ENCODE measurements around the gene ATXN1.

ATXN1 gene

DNA sequence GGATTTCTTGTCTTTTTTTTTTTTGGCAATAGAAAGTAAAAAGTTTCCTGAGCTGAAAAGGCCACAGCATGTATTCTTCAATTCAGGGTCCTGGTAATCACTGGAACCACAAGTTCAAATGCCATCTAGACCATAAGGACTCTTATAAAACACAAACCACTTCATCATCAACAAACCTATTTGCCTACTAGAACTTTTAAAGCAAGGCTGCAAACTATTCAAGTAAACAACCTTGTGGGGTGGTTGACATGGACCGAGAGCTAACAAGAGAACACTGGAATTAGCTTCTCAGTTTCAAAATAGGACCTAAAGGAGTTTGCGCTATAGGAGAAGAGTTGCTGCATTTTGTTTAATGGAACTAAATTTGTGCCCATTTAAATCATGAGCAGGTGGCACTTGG is 215.9 kb downstream of the ATXN1 start:
- no peak overlapping the region for H3K27ac ChIP-seq (ENCODE audit: extremely low read depth, low read depth, low read length)
- no peaks in the 10 kb centered on the region; a peak in 1 of 3 replicates for H3K36me3 ChIP-seq (ENCODE audit: control insufficient read depth in 2 of 2, insufficient read depth in 1 of 2, low read length in 2 of 2)
- CTCF ChIA-PET = interaction anchor here (0.6 to 1.4 kb wide), 6 partner anchors 35 to 228 kb away, joined by 3 to 6 read pairs (median 3); no protein-coding TSS in a partner anchor
- TF ChIP-seq TRIM28 (IDR thresholded peaks at IDR 0.05; ENCODE audit: borderline replicate concordance, low read length) (no peak), MYNN (tag by site-specific recombination; IDR thresholded peaks at IDR 0.05; ENCODE audit: borderline replicate concordance) (no peak), ZNF629 (tag by site-specific recombination; IDR thresholded peaks at IDR 0.05) (no peak)
- H3K4me1 ChIP-seq (ENCODE audit: control insufficient read depth, insufficient read depth, low read length) = peaks cover 6% of the 10 kb centered on the region; the same call in 1 of the 2 replicates
- no peaks in the 10 kb centered on the region for H3K9me3 ChIP-seq (ENCODE audit: control insufficient read depth, insufficient read depth, low read depth, low read length)
- POLR2A ChIA-PET = no interaction called here
- no peak overlapping the region for H3K4me3 ChIP-seq (ENCODE audit: low read depth, low read length)

DNA sequence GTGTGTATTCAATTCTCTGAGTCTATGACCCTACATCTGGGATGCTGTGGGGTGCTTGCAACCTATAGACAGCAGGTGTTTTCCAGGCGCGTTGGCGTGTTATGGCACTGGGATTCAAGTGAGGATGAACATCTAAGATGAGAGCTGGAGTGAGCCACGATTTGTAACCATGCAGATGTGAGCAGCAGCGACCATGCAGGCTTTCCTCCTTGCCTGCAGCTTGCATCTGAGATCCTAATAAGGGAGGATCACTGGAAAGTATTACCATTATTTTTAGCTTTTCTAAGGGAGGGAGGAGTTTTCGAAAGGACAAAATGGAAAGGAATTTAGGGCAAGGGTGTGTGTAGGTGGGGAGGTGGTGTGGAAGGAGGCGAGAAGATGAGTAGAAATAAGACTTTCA is 216.7 kb downstream of the ATXN1 start:
- Histone ChIP-seq H3K9me3 (ENCODE audit: control insufficient read depth, insufficient read depth, low read depth, low read length) (no peaks in the 10 kb centered on the region), H3K27ac (ENCODE audit: extremely low read depth, low read depth, low read length) (no peak overlapping the region), H3K4me3 (ENCODE audit: low read depth, low read length) (no peak overlapping the region), H3K4me1 (ENCODE audit: control insufficient read depth, insufficient read depth, low read length) (peaks cover 9% of the 10 kb centered on the region), H3K36me3 (ENCODE audit: control insufficient read depth in 2 of 2, insufficient read depth in 1 of 2, low read length in 2 of 2) (no peaks in the 10 kb centered on the region; a peak in 1 of 3 replicates)
- no peak for TF ChIP-seq ZNF433 (tag by site-specific recombination; IDR thresholded peaks at IDR 0.05; ENCODE audit: low read depth)
- TF ChIP-seq ZSCAN16 (tag by site-specific recombination; IDR thresholded peaks at IDR 0.05) = no peak
- TF ChIP-seq KLF16 (tag by site-specific recombination; IDR thresholded peaks at IDR 0.05) = no peak
- no peak for TF ChIP-seq ZNF248 (tag by site-specific recombination; IDR thresholded peaks at IDR 0.05)
- no peak for TF ChIP-seq ZNF324 (tag by site-specific recombination; IDR thresholded peaks at IDR 0.05)
- no peak for TF ChIP-seq ZNF768 (tag by site-specific recombination; IDR thresholded peaks at IDR 0.05)
- TF ChIP-seq TRIM28 (IDR thresholded peaks at IDR 0.05; ENCODE audit: borderline replicate concordance, low read length) = no peak
- no peak for TF ChIP-seq ZNF585B (tag by site-specific recombination; IDR thresholded peaks at IDR 0.05)
- no peak for TF ChIP-seq ZNF404 (tag by site-specific recombination; IDR thresholded peaks at IDR 0.05)
- TF ChIP-seq KLF9 (tag by site-specific recombination; IDR thresholded peaks at IDR 0.05; ENCODE audit: low read depth) = no peak
- TF ChIP-seq ZNF560 (tag by site-specific recombination; IDR thresholded peaks at IDR 0.05; ENCODE audit: borderline replicate concordance) = no peak
- no peak for TF ChIP-seq HOXA7 (CRISPR knock-in tag; IDR thresholded peaks at IDR 0.05; ENCODE audit: borderline replicate concordance)
- no peak for TF ChIP-seq ZNF146 (tag by site-specific recombination; IDR thresholded peaks at IDR 0.05)
- no peak for TF ChIP-seq ZNF561 (tag by site-specific recombination; IDR thresholded peaks at IDR 0.05; ENCODE audit: borderline replicate concordance)
- no peak for TF ChIP-seq REPIN1 (tag by site-specific recombination; IDR thresholded peaks at IDR 0.05; ENCODE audit: low read depth)
- no peak for TF ChIP-seq ZNF501 (tag by site-specific recombination; IDR thresholded peaks at IDR 0.05)
- no peak for TF ChIP-seq ZNF580 (tag by site-specific recombination; IDR thresholded peaks at IDR 0.05)
- TF ChIP-seq ZIC2 (tag by site-specific recombination; IDR thresholded peaks at IDR 0.05) = no peak
- POLR2A ChIA-PET = interaction anchor here (1.5 kb wide), 1 partner anchor 10 kb away, joined by 4 read pairs; no protein-coding TSS in a partner anchor
- CTCF ChIA-PET = interaction anchor here (0.6 to 1.4 kb wide), 6 partner anchors 32 to 229 kb away, joined by 3 to 6 read pairs (median 4); no protein-coding TSS in a partner anchor

DNA sequence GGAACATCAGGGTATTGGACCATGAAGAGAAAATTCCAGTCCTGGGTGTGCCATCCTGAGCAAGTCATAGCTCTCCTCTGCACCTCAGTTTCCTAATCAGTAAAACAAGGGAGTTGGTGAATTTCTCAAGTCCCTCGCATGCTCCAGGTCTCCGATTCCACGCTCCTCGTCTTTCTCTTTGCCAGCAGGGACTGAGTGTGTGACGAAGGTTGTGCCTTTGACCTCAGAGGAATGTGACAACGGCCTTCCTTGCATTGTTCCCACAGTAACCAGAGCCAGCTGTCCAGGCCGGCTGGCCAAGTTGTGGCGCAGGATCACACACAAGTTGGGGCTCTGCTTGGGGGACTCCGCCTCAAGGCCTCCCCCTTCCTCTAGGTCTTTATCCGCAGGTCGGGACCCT is 217.3 kb downstream of the ATXN1 start:
- CTCF ChIA-PET = interaction anchor here (1.0 to 1.3 kb wide), 2 partner anchors 32 to 33 kb away, joined by 3 to 6 read pairs; no protein-coding TSS in a partner anchor
- H3K9me3 ChIP-seq (ENCODE audit: control insufficient read depth, insufficient read depth, low read depth, low read length) = no peaks in the 10 kb centered on the region
- no peaks in the 10 kb centered on the region; a peak in 1 of 3 replicates for H3K36me3 ChIP-seq (ENCODE audit: control insufficient read depth in 2 of 2, insufficient read depth in 1 of 2, low read length in 2 of 2)
- H3K27ac ChIP-seq (ENCODE audit: extremely low read depth, low read depth, low read length) = no peak overlapping the region
- POLR2A ChIA-PET = interaction anchor here (1.5 kb wide), 1 partner anchor 9 kb away, joined by 4 read pairs; no protein-coding TSS in a partner anchor
- peaks cover 13% of the 10 kb centered on the region for H3K4me1 ChIP-seq (ENCODE audit: control insufficient read depth, insufficient read depth, low read length)
- H3K4me3 ChIP-seq (ENCODE audit: low read depth, low read length) = no peak overlapping the region
- TF ChIP-seq ZNF561 (tag by site-specific recombination; IDR thresholded peaks at IDR 0.05; ENCODE audit: borderline replicate concordance) (no peak), ZNF202 (tag by site-specific recombination; IDR thresholded peaks at IDR 0.05; ENCODE audit: borderline replicate concordance) (no peak), YY1 (tag by site-specific recombination; IDR thresholded peaks at IDR 0.05) (no peak), ZNF747 (tag by site-specific recombination; IDR thresholded peaks at IDR 0.05) (no peak), ZNF791 (tag by site-specific recombination; IDR thresholded peaks at IDR 0.05) (no peak)
- TF ChIP-seq, protein P1, sequence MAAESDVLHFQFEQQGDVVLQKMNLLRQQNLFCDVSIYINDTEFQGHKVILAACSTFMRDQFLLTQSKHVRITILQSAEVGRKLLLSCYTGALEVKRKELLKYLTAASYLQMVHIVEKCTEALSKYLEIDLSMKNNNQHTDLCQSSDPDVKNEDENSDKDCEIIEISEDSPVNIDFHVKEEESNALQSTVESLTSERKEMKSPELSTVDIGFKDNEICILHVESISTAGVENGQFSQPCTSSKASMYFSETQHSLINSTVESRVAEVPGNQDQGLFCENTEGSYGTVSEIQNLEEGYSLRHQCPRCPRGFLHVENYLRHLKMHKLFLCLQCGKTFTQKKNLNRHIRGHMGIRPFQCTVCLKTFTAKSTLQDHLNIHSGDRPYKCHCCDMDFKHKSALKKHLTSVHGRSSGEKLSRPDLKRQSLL (tag by site-specific recombination; IDR thresholded peaks at IDR 0.05) = no peak
- TF ChIP-seq, protein P2, sequence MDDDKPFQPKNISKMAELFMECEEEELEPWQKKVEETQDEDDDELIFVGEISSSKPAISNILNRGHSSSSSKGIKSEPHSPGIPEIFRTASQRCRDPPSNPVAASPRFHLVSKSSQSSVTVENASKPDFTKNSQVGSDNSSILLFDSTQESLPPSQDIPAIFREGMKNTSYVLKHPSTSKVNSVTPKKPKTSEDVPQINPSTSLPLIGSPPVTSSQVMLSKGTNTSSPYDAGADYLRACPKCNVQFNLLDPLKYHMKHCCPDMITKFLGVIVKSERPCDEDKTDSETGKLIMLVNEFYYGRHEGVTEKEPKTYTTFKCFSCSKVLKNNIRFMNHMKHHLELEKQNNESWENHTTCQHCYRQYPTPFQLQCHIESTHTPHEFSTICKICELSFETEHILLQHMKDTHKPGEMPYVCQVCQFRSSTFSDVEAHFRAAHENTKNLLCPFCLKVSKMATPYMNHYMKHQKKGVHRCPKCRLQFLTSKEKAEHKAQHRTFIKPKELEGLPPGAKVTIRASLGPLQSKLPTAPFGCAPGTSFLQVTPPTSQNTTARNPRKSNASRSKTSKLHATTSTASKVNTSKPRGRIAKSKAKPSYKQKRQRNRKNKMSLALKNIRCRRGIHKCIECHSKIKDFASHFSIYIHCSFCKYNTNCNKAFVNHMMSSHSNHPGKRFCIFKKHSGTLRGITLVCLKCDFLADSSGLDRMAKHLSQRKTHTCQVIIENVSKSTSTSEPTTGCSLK (tag by site-specific recombination; IDR thresholded peaks at IDR 0.05) = no peak
- TF ChIP-seq, protein P3, sequence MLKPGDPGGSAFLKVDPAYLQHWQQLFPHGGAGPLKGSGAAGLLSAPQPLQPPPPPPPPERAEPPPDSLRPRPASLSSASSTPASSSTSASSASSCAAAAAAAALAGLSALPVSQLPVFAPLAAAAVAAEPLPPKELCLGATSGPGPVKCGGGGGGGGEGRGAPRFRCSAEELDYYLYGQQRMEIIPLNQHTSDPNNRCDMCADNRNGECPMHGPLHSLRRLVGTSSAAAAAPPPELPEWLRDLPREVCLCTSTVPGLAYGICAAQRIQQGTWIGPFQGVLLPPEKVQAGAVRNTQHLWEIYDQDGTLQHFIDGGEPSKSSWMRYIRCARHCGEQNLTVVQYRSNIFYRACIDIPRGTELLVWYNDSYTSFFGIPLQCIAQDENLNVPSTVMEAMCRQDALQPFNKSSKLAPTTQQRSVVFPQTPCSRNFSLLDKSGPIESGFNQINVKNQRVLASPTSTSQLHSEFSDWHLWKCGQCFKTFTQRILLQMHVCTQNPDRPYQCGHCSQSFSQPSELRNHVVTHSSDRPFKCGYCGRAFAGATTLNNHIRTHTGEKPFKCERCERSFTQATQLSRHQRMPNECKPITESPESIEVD (tag by site-specific recombination; IDR thresholded peaks at IDR 0.05) = no peak
